ENCODE results near the gene F2RL2.

The F2RL2 gene, protein sequence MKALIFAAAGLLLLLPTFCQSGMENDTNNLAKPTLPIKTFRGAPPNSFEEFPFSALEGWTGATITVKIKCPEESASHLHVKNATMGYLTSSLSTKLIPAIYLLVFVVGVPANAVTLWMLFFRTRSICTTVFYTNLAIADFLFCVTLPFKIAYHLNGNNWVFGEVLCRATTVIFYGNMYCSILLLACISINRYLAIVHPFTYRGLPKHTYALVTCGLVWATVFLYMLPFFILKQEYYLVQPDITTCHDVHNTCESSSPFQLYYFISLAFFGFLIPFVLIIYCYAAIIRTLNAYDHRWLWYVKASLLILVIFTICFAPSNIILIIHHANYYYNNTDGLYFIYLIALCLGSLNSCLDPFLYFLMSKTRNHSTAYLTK

DNA sequence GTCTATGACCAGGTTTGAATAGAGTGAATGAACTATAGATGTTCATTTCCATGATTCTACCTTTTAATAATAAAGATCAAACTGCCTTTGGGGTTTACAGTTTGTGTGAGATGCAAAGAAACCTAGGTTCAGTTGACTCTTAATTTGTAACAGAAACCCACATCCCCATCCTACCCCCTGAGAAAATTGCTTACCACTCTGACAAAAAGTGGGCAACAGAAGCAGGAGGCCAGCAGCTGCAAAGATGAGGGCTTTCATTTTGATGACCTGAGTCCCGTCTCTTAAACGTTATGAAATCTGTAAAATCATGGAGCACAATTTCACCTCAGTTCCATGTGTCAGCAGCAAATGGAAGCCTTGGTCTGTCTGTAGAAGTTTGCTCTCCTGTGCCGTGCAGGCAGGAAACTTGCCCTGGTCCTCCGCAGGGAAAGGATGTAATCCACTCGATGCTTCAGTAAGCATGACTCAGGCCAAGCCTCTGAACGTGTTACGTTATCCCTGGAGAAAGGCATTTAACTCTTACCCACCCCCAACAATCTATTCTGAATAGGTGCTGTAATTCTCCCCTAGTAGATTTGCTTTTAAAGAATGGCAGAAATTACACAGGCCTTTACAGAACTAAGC lies at the start of gene F2RL2:
F2RL2 (minus strand) TSS at position 431 of the 624 bp plus-strand sequence; CDS start at position 258, 173 bp downstream.
- ATAC-seq, result no peak

DNA sequence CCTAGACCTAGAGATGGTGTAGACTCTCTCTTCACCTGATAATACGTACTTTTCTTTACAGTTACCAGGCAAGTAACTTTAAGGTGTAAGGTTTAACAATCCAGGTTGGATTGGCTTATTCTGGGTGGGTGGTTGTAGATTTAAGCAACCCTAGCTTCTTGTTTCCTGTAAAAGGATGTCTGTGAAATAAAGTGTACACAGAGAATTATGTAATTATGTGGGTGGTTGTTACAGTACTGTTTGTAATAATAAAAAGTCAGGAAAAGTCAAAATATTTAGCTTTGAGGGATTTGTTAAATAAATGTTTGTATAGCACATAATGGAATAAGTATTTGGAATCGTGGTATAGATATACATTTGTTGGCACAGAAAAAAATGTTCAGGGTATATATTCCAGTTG lies 49.0 kb upstream of the F2RL2 start:
- ATAC-seq (no peak), DNase-seq (no peak)

More for the DNA sequence above, at the start of gene F2RL2:
- DNase-seq, result no peak

DNA sequence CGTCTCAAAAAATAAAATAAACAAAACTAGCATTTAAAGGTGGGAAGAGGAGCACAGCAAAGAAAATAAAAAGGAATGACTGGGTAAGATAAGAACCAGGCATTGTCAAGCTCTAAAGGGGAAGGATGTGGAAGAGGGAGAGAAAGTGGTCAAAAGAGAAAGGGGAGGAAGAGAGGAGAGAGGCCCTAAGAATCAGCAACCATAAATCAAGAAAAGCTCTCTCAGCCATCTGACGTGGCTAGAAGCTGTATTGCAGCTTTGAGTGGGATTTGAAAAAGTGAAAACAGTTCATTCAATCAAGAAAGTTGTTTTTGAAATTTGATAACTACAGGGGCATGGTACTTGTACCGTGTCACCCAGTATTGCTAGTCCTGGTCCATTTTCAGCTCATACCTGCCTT lies 47.3 kb upstream of the F2RL2 start:
- ATAC-seq, result no peak
- DNase-seq, result no peak

GRCh38 chr5:76669245-76669644 lies 46.0 kb upstream of the F2RL2 start:
- no peak for ATAC-seq
- no peak for DNase-seq

DNA sequence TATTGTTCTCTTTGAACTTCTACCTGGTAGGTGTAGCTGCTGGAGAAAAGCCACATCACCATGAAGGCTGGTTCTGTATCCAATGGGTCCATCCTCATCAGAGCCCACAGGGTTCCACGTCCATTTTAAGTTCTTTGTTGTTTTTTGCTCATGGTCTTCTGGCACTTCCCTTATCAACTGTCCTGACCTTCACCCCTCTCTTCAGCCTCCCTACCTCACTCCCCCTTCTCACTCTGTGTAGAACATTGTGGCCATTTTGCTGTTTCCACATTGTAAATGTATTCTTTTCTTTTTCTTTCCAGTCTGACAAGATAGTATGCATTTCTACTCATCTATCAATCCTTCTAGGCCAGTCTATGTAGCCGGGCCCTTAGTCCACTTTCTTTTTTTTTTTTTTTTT lies 44.3 kb upstream of the F2RL2 start:
- ATAC-seq (no peak), DNase-seq (no peak)

DNA sequence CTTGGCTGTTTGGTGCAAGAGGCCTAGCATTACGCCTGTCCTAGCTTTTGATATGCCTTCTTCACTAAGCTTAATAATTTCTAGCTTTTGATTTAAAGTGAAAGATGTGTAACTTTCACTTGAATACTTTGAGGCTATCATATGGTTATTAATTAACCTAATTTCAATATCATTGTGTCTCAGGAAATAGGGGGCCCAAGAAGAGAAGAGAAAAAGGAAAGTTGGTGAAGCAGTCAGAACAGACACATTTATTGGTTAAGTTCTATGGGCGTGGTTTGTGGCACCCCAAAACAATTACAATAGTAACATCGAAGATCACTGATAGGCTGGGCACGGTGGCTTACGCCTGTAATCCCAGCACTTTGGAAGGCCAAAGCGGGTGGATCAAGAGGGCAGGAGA lies 40.9 kb upstream of the F2RL2 start:
- ATAC-seq, result no peak
- DNase-seq, result no peak

GRCh38 chr5:76663573-76663972 lies 40.4 kb upstream of the F2RL2 start:
- DNase-seq, result no peak
- ATAC-seq, result no peak

DNA sequence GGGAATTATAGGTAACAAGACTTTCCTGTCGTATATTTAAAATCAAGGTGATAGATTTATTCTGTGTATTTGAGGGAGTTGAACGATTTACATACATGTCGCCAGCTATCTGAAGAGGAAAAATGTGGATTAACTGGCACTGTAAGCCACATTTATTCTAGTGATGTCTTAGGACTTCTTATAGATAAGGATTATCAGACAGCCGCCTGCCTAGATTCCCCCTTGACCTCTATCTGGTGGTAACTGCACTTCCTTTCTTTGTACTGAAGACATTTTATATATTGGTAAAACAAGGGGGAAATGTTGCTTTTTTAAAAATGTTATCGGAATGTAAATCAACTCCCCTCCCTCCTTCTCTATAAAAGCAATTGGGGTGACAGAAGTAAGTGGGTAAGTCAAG lies 39.3 kb upstream of the F2RL2 start:
- DNase-seq (no peak), ATAC-seq (no peak)

DNA sequence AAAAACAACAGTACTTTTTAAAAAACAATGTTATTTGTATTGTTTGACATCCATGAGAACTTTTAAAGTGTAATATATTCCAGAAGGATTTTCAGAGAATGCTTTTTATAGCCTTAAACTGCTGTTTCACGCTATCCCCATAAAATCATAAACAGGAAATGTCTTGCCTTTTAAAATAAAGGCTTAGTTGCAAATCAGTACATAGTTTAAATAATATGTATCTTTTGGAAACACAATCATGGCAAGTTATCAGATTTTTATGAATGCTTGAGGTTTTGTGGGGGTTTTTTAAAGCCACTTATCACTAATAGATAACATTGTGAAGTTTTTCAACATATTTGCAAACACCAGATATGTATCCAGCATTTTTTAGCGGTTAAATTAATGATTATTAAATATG lies 37.2 kb upstream of the F2RL2 start:
- ATAC-seq (no peak), DNase-seq (no peak)

- ATAC-seq, result no peak
- DNase-seq, result no peak
Observed at GRCh38 chr5:76657683-76658311, 34.6 kb upstream of the F2RL2 start.

GRCh38 chr5:76657091-76657490 lies 33.9 kb upstream of the F2RL2 start:
- DNase-seq (no peak), ATAC-seq (no peak)

- ATAC-seq, result peak; percentile 19
- no peak for DNase-seq
Observed at GRCh38 chr5:76652809-76653414, 29.7 kb upstream of the F2RL2 start.

- ATAC-seq, result no peak
- DNase-seq, result no peak
Observed at GRCh38 chr5:76649140-76649539, 25.9 kb upstream of the F2RL2 start.

GRCh38 chr5:76643371-76643770 lies 20.2 kb upstream of the F2RL2 start:
- ATAC-seq, result no peak
- no peak for DNase-seq

GRCh38 chr5:76642390-76643040 lies 19.3 kb upstream of the F2RL2 start:
- no peak for ATAC-seq

DNA sequence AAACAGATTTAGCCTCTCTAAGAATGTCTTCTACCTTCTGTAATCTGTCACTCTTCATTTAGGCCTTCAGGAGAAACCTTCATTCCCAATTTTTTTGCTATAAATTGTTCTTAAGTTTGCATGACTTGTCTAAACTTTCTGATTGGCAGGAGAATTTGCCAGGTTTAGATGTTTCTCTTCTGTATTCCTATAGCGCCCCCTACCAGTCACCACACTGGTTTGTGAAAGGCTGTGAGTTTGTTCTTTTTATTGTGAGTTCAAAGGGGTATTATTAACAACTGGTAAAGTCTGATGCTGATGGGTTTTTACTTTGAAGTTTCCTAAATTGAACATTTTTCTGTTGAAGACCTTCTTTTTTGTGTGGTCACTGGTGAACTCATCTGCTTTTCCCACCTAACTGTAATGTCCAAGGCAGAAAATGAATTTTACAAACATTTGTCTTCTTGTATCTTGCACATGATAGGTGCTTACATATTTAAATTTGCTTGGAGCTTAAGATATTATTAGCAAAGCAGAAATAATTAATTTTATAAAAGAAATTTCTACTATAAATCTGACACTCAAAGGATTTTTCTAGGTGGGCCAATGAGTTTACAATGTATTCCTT lies 18.4 kb upstream of the F2RL2 start:
- ATAC-seq (peak; percentile 61), DNase-seq (peak; percentile 71)

More at GRCh38 chr5:76642390-76643040, 19.3 kb upstream of the F2RL2 start:
- no peak for DNase-seq

GRCh38 chr5:76638479-76638878 lies 15.3 kb upstream of the F2RL2 start:
- DNase-seq (no peak), ATAC-seq (no peak)

GRCh38 chr5:76637490-76637889 lies 14.3 kb upstream of the F2RL2 start:
- DNase-seq, result no peak
- no peak for ATAC-seq

- no peak for ATAC-seq
- DNase-seq, result no peak
Observed at GRCh38 chr5:76634661-76635060, 11.5 kb upstream of the F2RL2 start.

DNA sequence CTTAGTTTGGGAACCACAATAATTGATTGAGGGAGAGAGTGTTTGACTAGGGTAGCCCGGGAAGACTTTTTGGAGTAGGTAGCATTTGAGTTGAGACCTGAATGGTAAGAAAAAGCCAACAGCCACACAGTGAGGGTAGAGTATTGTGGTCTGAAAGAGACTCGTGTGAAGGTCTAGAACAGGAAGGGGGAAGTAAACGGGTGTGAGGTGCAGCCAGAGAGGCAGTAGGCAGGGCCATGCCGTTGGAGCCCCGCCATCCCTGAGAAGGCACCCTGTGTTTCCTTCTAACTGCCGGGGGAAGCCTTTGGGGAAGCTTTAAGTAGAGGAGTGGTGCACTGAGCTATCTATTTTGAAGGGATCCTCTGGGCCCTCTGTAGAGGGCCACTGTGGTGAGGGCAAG lies 3.5 kb upstream of the F2RL2 start:
- DNase-seq (no peak), ATAC-seq (no peak)

GRCh38 chr5:76625087-76625815 lies 2.0 kb upstream of the F2RL2 start:
- no peak for ATAC-seq
- DNase-seq, result no peak

All from stimulated activated naive CD8-positive, alpha-beta T cell treated with anti-CD3 and anti-CD28 coated beads, Interleukin-15, Interleukin-2, amounts not matched to agents 100 U/mL and 50 U/mL, for 24 hours (primary cell).